Measurements from ENCODE around the gene TSPYL6. TPM values are rescaled to one million over a fixed set of nuclear protein-coding genes. Genes with fewer than 3 reads are reported as not detected.
"Not testable (repeated sequence)": the region's sequence is repeated elsewhere in the genome, so short reads cannot be mapped to it uniquely, and the experiment has no call there.

The TSPYL6 gene
- total RNA-seq, 1 donor from 2014 or later, result not detected

DNA sequence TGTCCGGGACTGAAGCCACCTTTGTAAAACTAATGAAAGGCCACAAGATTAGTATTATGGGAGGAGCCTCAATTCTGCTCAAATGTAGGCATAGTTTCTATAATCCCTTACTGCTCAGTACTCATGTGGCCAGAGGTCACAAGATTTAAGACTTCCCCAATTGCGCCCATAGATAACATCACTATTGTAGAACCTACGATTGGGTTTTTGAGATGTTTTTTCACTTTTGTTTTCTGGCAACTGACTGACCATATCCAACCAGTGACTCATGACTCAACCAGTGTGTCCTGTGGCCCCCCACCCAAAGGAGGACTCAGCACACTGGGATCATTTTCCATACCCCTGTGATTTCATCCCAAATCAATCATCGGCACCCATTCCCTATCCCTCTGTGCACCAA, 15.2 kb upstream of the TSPYL6 start:
- H3K4me3 Mint-ChIP-seq, result no peak overlapping the region
- no peaks in the 10 kb centered on the region for H3K79me2 ChIP-seq (ENCODE audit: low read depth)
- H3K36me3 ChIP-seq, result no peaks in the 10 kb centered on the region
- H3K9ac ChIP-seq, result no peak overlapping the region
- peaks cover 2% of the 10 kb centered on the region for H3K27me3 Mint-ChIP-seq (ENCODE audit: insufficient read depth, low read depth)
- DNase-seq (ENCODE audit: low spot score), result no peak
- H2AFZ ChIP-seq (replicated peaks), result no peak overlapping the region
- H3F3A ChIP-seq (ENCODE audit: low read depth), result no peaks in the 10 kb centered on the region
- H3K36me3 Mint-ChIP-seq, result peaks cover 2% of the 10 kb centered on the region
- TF ChIP-seq EZH2phosphoT487 (IDR thresholded peaks at IDR 0.05) (no peak), CTCF (IDR thresholded peaks at IDR 0.05) (no peak), EZH2 (IDR thresholded peaks at IDR 0.05) (no peak)
- H4K20me1 ChIP-seq (ENCODE audit: low read depth), result no peaks in the 10 kb centered on the region
- no peaks in the 10 kb centered on the region for H3K27me3 ChIP-seq
- H3K4me1 ChIP-seq, result no peaks in the 10 kb centered on the region
- no peaks in the 10 kb centered on the region for H3K4me1 Mint-ChIP-seq
- H3K27ac ChIP-seq, result no peak overlapping the region
- no peaks in the 10 kb centered on the region for H3K9me3 Mint-ChIP-seq
- H3K4me2 ChIP-seq, result no peak overlapping the region
- no peaks in the 10 kb centered on the region for H3K9me3 ChIP-seq (ENCODE audit: low read depth)
- no peak overlapping the region for H3K27ac Mint-ChIP-seq
- no peak overlapping the region for H3K4me3 ChIP-seq

DNA sequence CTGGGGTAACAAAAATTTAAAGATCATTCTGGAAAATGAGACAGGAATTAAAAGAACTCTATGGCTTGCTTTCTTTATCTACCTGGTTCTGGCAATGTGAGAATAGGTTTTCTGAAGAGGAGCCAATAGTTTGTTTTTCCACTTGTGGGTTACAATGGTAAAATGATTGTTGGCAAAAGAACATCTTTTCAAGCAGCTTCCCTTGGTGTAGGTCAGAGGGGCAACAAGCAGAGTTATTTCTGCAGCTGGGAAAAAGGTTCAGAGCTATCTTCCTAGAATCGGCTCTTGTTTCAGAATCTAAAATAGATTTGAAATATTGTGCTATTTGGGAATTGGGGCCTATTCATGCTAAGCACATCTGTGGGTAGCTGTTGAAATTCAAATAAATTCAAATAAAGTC, 11.5 kb upstream of the TSPYL6 start:
- Histone ChIP-seq H3K4me1 (no peaks in the 10 kb centered on the region), H3K79me2 (ENCODE audit: low read depth) (no peaks in the 10 kb centered on the region), H3K4me3 (no peak overlapping the region), H3F3A (ENCODE audit: low read depth) (no peaks in the 10 kb centered on the region), H3K4me2 (no peak overlapping the region), H4K20me1 (ENCODE audit: low read depth) (no peaks in the 10 kb centered on the region), H3K36me3 (no peaks in the 10 kb centered on the region), H3K27me3 (no peaks in the 10 kb centered on the region), H3K27ac (no peak overlapping the region), H3K9me3 (ENCODE audit: low read depth) (no peaks in the 10 kb centered on the region), H2AFZ (replicated peaks) (no peak overlapping the region), H3K9ac (no peak overlapping the region)
- Mint-ChIP-seq H3K4me3 (no peak overlapping the region), H3K36me3 (no peaks in the 10 kb centered on the region), H3K27ac (no peak overlapping the region), H3K4me1 (no peaks in the 10 kb centered on the region), H3K27me3 (ENCODE audit: insufficient read depth, low read depth) (peaks cover 2% of the 10 kb centered on the region), H3K9me3 (peaks cover 8% of the 10 kb centered on the region)
- TF ChIP-seq CTCF (IDR thresholded peaks at IDR 0.05), result no peak
- TF ChIP-seq EZH2 (IDR thresholded peaks at IDR 0.05), result no peak
- DNase-seq (ENCODE audit: low spot score), result no peak

DNA sequence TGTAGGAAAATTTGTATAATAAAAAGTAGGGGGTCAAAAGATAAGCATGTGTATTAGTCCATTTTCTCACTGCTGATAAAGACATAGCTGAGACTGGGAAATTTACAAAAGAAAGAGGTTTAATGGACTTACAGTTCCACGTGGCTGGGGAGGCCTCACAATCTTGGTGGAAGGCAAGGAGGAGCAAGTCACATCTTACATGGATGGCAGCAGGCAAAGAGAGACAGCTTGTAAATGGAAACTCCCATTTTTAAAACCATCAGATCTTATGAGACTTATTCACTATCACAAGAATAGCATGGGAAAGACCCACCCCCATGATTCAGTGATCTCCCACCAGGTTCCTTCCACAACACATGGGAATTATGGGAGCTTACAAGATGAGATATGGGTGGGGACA, 9.1 kb upstream of the TSPYL6 start:
- H3K36me3 ChIP-seq; H3F3A ChIP-seq (ENCODE audit: low read depth); H2AFZ ChIP-seq (replicated peaks); H4K20me1 ChIP-seq (ENCODE audit: low read depth); H3K27ac Mint-ChIP-seq; H3K36me3 Mint-ChIP-seq; H3K4me3 ChIP-seq; H3K79me2 ChIP-seq (ENCODE audit: low read depth); H3K4me3 Mint-ChIP-seq; H3K27me3 ChIP-seq; H3K27me3 Mint-ChIP-seq (ENCODE audit: insufficient read depth, low read depth); H3K4me1 Mint-ChIP-seq; DNase-seq (ENCODE audit: low spot score); H3K4me2 ChIP-seq; H3K9ac ChIP-seq; H3K9me3 Mint-ChIP-seq; H3K4me1 ChIP-seq; H3K9me3 ChIP-seq (ENCODE audit: low read depth); H3K27ac ChIP-seq: not testable (repeated sequence)

- Histone ChIP-seq H3K36me3 (no peaks in the 10 kb centered on the region), H3K9me3 (ENCODE audit: low read depth) (no peaks in the 10 kb centered on the region), H3K4me1 (no peaks in the 10 kb centered on the region), H3K4me3 (no peak overlapping the region), H4K20me1 (ENCODE audit: low read depth) (no peaks in the 10 kb centered on the region), H3K27ac (no peak overlapping the region), H3F3A (ENCODE audit: low read depth) (no peaks in the 10 kb centered on the region), H3K4me2 (no peak overlapping the region), H2AFZ (replicated peaks) (no peak overlapping the region), H3K27me3 (no peaks in the 10 kb centered on the region), H3K9ac (no peak overlapping the region), H3K79me2 (ENCODE audit: low read depth) (no peaks in the 10 kb centered on the region)
- Mint-ChIP-seq H3K4me1 (no peaks in the 10 kb centered on the region), H3K27ac (no peak overlapping the region), H3K27me3 (ENCODE audit: insufficient read depth, low read depth) (no peaks in the 10 kb centered on the region), H3K9me3 (peaks cover 8% of the 10 kb centered on the region), H3K4me3 (no peak overlapping the region), H3K36me3 (no peaks in the 10 kb centered on the region)
- DNase-seq (ENCODE audit: low spot score), result no peak
- no peak for TF ChIP-seq EZH2 (IDR thresholded peaks at IDR 0.05)
These were observed 6.2 kb upstream of the TSPYL6 start for GRCh38 chr2:54262015-54262765.
